Measurements from ENCODE around the gene GFPT2.
"Not testable (repeated sequence)": the region's sequence is repeated elsewhere in the genome, so short reads cannot be mapped to it uniquely, and the experiment has no call there.

Gene GFPT2

DNA sequence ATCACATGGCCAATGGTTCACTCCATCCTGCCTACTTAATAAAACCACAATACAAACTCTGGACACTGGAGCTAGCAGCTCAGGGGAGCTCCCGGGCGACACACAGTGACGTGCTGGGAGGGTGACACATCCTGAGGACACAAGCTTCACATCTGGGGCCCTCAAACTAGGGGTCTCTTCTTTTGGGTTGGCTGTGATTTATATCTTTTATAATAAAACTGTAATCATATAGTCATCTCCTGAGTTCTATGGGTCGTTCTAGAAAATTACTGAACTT is 49.2 kb downstream of the GFPT2 start:
- DNase-seq (ENCODE audit: low read depth) = no peak

GRCh38 chr5:180303226-180304015 is 49.7 kb downstream of the GFPT2 start:
- no peak for DNase-seq (ENCODE audit: low read depth)

GRCh38 chr5:180302256-180302655 is 50.9 kb downstream of the GFPT2 start:
- DNase-seq (ENCODE audit: low read depth) = no peak

DNA sequence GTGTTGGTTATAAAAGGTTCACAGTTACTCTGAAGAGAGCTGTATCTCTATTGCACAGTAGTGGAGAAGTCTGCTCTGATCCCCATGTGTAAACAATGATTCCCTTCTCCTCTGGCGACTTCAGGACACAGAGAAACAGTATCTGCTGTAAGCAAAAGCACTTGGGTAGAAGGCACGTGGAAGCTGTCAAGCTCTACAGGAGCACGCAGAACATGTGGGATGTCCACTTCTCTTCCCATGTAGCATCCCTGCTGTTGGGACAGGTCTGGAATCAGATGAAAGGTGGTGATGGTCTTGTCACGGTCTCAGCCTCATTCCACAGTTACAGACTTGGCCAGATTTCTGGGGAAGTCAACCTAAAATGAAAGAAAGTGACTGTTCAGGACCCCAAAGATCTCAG is 51.9 kb downstream of the GFPT2 start:
- DNase-seq (ENCODE audit: low read depth) = no peak

DNA sequence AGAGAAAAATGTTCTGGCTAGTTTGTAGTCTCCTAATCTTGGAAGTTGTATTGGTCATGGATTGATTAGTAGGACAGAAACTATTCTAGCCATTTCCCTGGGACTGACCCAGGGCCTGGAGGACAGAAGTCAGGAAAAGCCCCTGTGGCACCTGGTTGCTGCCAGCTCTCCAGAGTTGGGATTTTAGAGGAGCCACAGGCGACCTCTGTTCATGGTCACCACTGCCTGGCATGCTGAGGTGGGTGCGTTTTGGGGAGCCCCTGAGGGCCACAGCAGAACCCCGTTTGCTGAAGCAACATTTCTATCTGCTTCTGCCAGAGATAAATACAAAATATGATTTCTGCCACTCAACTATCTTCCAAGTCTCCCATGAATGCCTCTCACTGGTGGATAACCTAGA is 53.6 kb downstream of the GFPT2 start:
- no peak for DNase-seq (ENCODE audit: low read depth)

DNA sequence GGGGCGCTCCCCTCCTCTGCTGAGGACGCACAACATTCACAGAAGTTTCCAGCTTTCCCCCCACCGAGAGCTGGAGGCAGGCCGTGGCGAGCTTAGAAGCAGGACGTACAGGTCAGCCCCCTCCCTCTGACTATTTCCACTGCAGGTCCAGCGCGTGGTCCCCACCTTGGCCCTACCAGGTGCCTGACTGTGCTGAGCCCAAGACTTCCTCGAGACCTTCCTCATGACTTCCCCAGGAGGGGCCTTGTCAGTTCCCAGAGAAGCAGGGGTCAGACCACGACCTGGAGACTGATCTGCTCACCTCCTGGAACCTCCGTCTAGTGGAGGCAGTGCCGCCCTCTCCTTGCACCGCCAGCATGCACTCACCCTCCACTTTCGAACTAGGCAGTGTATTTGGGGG is 54.1 kb downstream of the GFPT2 start:
- DNase-seq (ENCODE audit: low read depth) = not testable (repeated sequence)

DNA sequence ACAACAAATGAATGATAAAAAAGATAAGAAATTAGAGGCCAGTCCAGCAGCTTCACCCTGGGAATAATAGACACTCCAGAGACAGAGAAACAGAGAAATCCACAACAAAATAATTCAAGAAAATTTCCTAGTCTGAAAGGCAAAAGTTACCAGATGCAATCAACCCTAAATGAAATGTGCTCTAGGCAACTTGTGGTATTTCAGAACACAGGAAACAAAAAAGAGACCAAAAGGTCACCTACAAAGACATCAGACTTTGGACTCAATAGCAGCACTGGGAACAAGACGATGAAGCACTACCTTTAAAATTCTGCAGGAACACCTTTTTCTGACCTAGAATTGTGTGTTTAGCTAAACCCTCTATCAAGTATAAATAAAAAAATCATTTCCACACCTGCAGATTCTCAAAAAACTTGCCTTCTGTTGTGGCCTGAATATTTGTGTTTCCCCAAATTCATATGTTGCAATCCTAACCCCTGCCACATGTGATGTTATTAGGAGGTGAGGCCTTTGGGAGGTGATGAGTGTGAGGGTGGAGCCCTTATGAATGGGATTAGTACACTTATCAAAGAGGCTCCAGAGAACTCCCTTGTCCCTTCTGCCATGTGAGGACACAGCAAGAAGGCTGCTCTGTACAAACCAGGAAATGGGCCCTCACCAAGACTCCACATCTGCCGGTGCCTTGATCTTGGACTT is 55.4 kb downstream of the GFPT2 start:
- DNase-seq (ENCODE audit: low read depth) = no peak

GRCh38 chr5:180296771-180297170 is 56.4 kb downstream of the GFPT2 start:
- no peak for DNase-seq (ENCODE audit: low read depth)

- DNase-seq (ENCODE audit: low read depth) = no peak
Measured at GRCh38 chr5:180294913-180295555, 58.1 kb downstream of the GFPT2 start.

DNA sequence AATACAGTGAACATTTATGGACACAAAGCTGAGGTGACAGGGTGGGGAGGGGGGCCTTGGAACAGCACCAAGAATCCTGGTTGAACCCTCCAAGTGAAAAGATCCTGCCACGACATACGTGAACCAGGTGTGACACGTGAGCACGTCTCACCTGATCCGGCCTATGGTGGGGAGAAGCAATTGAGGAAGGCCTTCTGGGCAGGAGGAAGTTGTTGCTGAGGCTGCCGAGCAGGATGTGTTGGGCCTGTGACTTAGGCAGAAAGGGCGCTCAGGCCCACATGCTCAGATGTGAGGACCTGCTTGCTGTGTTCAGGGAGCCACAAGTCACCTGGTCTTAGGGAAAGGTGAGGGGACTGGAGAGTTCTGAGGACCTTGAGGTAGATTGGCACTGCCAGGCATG is 58.7 kb downstream of the GFPT2 start:
- no peak for DNase-seq (ENCODE audit: low read depth)

- DNase-seq (ENCODE audit: low read depth) = peak; percentile 80
Measured at GRCh38 chr5:180291943-180292831, 60.9 kb downstream of the GFPT2 start, which contains the start of gene MAPK9. Gene MAPK9 (minus strand): TSS chr5:180292083. CDS start chr5:180280561, 11,522 bp downstream.

GRCh38 chr5:180291234-180291940 is 61.7 kb downstream of the GFPT2 start:
- DNase-seq (ENCODE audit: low read depth) = peak; percentile 32

GRCh38 chr5:180290568-180291233 is 62.4 kb downstream of the GFPT2 start:
- DNase-seq (ENCODE audit: low read depth) = no peak

DNA sequence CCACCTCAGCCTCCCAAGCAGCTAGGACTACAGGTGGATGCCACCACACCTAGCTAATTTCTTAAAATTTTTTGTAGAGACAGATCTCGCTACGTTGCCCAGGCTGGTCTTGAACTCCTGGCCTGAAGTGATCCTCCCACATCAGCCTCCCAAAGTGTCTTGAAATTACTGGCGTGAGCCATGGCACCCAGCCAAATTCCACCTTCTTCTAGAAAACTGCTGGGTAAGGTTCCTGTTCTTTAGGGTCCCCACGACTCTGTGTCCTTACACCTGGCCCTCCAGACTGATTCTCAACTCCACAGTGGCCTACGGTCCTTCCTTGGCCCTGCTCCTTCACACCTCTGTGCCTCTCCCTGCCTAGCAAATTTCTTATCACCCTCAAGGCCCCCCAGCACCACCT is 63.2 kb downstream of the GFPT2 start:
- no peak for DNase-seq (ENCODE audit: low read depth)

- no peak for DNase-seq (ENCODE audit: low read depth)
Measured at GRCh38 chr5:180289433-180289832, 63.7 kb downstream of the GFPT2 start.

DNA sequence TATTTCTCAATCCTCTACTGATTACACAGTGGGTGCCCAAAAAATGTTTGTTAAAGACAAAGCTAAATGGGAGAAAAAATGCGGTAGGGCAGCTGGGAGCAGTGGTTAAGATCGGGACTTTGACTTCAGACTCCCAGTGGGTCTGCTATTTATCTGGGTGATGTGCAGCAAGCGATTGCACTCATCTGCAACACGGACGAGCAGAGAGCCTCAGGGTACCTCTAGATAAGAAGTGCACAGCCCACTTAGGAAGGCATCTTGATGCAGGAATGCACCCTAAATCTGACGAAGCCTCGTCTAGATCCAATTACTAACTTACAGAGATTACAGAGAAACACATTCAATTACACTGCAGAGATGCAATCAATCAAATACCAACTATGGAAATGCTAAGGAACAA is 65.3 kb downstream of the GFPT2 start:
- DNase-seq (ENCODE audit: low read depth) = no peak

DNA sequence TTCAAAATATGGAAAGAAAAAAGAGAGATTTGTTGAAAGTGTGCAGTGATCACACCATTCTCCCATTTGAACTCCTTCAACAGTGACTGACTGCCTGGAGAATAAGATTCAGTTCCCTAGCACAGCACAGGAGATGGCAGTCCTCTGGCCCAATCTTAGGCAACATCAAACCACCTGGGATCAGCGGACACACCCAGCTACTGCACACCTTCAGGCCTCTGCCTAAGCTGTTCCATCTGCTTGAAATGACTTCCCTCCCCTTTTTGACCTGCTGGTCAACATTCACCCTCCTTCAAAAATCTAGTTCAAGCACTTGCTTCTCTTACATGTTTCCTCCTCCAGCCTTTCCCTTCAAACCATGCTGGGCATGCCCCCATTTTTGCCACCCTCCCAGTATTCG is 65.7 kb downstream of the GFPT2 start:
- DNase-seq (ENCODE audit: low read depth) = no peak

GRCh38 chr5:180284149-180284548 is 69.0 kb downstream of the GFPT2 start:
- no peak for DNase-seq (ENCODE audit: low read depth)

DNA sequence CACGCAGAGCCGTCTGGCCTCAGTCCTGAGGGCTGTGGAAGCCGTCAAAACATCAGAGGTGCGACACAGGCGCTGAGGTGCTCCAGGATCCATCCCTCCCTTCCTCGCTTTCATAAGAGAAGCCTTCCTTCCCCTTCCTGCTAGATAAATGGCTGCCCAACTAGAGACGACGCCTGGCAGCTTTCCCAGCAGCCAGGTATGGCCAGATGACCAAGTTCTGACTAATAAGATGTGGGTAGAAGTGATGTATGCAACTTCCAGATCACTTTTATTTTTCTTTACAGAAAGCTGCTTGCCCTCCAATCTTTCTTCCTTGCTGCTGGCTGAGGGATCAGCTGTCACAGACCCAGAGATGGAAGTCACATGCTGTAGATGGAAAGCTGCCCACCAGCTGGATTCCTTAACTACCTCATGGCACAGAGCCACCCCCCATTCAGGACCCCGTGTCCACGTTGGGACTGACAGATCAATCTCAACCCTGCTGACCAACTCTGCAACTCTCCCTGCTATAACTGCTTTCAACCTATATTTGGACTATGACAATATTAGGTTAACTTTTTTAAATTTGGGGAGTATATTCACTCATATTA is 70.0 kb downstream of the GFPT2 start:
- DNase-seq (ENCODE audit: low read depth) = no peak

DNA sequence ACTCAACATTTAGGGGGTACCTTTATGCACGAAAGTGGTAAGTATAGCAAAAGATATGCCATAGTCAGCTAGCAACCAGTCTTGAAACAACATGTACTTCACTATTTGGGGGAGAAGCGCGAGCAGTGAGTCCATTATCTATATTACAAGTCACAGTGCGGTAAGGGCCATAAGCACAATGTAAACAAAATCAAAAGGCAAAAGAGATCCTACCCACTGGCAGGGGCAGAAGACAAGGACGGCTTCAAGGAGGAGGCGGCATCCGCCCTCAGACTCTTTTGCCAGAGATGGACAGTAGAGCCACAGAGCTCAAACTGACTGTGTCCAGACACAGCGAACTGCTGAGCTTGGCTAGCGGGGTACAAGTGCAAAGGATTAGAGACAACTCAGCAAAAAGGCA is 70.9 kb downstream of the GFPT2 start:
- no peak for DNase-seq (ENCODE audit: low read depth)

DNA sequence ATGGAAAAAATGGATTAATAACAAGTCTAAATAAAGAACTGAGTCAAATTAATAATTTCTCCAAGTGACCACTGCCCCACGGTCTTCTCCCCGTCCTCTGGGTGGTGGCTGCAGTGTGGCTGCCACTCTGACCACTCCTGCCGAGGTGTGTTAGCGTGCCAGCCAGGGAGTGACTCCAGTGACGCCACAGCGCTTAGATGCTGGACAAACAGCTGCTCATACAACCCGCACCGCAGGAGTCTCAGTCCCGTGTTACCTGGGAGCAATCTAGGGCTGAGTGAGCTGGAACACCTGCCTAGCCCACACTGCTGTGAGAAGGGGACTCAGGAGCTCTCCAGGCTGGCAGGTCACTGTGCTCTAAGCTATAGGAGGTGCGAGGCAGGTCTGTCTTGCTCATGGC is 71.4 kb downstream of the GFPT2 start:
- DNase-seq (ENCODE audit: low read depth) = no peak

Data from EH (cell line).